KMS-11 (cell line): ENCODE measurements around the gene C20orf141.

Experiments used
- H2AFZ ChIP-seq: fragments of 200-600 bp; sonication (generic); 2 replicates; pipeline ENCODE4 v1.6.1; 2016; ENCODE audit warnings: antibody characterized with exemption, mixed run types, low read depth
- H3K27ac ChIP-seq: fragments of 200-600 bp; sonication (generic); 2 replicates; pipeline ENCODE4 v1.6.1; 2016; ENCODE audit warnings: mild to moderate bottlenecking, mixed run types
- H3K27me3 ChIP-seq: fragments of 200-600 bp; sonication (generic); 2 replicates; pipeline ENCODE4 v1.6.1; 2017; ENCODE audit warnings: mild to moderate bottlenecking, low read depth, mixed run types, moderate library complexity; ENCODE audit not compliant: insufficient read depth
- H3K36me3 ChIP-seq: fragments of 200-600 bp; sonication (generic); 2 replicates; pipeline ENCODE4 v1.6.1; 2017; ENCODE audit warnings: mild to moderate bottlenecking, mixed run types; ENCODE audit not compliant: insufficient read depth
- H3K4me1 ChIP-seq: fragments of 200-600 bp; sonication (generic); 2 replicates; pipeline ENCODE4 v1.6.1; 2016; ENCODE audit warnings: mild to moderate bottlenecking, low read depth, mixed run types; ENCODE audit not compliant: poor library complexity, severe bottlenecking
- H3K4me2 ChIP-seq: fragments of 200-600 bp; sonication (generic); 2 replicates; pipeline ENCODE4 v1.7.0; 2016; ENCODE audit warnings: mild to moderate bottlenecking, mixed run types
- H3K4me3 ChIP-seq: fragments of 200-600 bp; sonication (generic); IDR thresholded peaks from 2 replicates; pipeline ENCODE4 v1.6.1; 2017; ENCODE audit warnings: low read depth, low read length, mixed read lengths; ENCODE audit not compliant: insufficient read depth
- H3K79me2 ChIP-seq: fragments of 200-600 bp; sonication (generic); 2 replicates; pipeline ENCODE4 v1.6.1; 2016; ENCODE audit warnings: low read depth, mixed run types; ENCODE audit not compliant: insufficient read depth
- H3K9ac ChIP-seq: fragments of 200-600 bp; sonication (generic); 2 replicates; pipeline ENCODE4 v1.6.1; 2016; ENCODE audit warnings: mild to moderate bottlenecking, mixed run types
- H4K20me1 ChIP-seq: fragments of 200-600 bp; sonication (generic); 2 replicates; pipeline ENCODE4 v1.6.1; 2016; ENCODE audit warnings: mild to moderate bottlenecking, mixed run types; ENCODE audit not compliant: insufficient read depth
- TF ChIP-seq, protein P1 (sequence below): fragments of 200-600 bp; sonication (generic); conservative IDR thresholded peaks from 2 replicates; pipeline ENCODE4 v1.6.1; 2017; ENCODE audit warnings: low read depth, mild to moderate bottlenecking, antibody characterized with exemption, low read length, moderate library complexity, mixed read lengths

Gene C20orf141

DNA sequence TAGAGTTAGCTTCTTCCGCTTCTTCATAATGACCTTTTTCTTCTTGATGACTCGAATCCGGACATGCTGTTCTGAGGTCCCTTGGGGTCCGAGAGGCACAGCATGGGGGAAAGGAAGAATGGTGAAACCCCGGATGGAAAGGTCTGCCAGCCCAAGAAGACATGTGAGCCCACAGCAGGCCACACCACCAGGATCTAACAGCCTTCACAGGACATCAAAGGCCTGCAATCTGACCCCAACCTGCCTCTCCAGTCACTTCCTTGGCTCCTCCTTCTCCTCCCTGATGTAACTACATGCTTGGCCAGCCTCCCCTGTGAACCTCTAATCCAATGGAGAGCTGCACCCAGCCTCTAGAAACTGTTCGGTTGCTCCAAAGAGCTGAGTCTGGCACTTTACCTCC is 16.0 kb upstream of the C20orf141 start:
- H3K4me2 ChIP-seq, result no peak overlapping the region
- H3K4me1 ChIP-seq, result no peaks in the 10 kb centered on the region
- H3K27ac ChIP-seq, result no peak overlapping the region
- H3K27me3 ChIP-seq, result no peaks in the 10 kb centered on the region
- no peak overlapping the region for H3K4me3 ChIP-seq
- TF ChIP-seq, protein P1, sequence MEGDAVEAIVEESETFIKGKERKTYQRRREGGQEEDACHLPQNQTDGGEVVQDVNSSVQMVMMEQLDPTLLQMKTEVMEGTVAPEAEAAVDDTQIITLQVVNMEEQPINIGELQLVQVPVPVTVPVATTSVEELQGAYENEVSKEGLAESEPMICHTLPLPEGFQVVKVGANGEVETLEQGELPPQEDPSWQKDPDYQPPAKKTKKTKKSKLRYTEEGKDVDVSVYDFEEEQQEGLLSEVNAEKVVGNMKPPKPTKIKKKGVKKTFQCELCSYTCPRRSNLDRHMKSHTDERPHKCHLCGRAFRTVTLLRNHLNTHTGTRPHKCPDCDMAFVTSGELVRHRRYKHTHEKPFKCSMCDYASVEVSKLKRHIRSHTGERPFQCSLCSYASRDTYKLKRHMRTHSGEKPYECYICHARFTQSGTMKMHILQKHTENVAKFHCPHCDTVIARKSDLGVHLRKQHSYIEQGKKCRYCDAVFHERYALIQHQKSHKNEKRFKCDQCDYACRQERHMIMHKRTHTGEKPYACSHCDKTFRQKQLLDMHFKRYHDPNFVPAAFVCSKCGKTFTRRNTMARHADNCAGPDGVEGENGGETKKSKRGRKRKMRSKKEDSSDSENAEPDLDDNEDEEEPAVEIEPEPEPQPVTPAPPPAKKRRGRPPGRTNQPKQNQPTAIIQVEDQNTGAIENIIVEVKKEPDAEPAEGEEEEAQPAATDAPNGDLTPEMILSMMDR, result no peak
- H2AFZ ChIP-seq, result no peak overlapping the region
- no peak overlapping the region for H3K9ac ChIP-seq
- no peaks in the 10 kb centered on the region for H3K79me2 ChIP-seq
- H3K36me3 ChIP-seq, result no peaks in the 10 kb centered on the region
- H4K20me1 ChIP-seq, result no peaks in the 10 kb centered on the region

DNA sequence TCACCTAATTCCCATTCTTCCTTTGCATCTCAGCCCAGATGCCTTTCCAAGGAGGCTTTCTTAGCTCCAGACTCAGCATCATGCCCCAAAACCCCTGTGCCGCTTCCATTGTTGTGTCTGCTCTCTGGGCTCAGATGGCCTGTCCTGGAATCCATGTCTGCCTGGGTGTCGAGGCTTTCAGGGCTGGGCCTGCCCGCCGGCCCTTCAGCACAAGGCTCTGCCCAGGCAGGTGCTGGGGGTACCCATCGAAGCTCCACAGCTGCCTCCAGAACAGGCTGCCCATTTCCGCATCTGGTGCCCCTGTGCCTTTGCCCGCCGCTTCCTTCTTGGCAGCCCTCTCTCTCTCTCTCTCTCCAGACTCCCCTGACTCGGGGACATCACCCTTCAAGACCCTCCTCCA is 15.5 kb upstream of the C20orf141 start:
- no peaks in the 10 kb centered on the region for H3K36me3 ChIP-seq
- no peaks in the 10 kb centered on the region for H3K79me2 ChIP-seq
- no peak overlapping the region for H3K4me3 ChIP-seq
- no peak overlapping the region for H3K9ac ChIP-seq
- no peaks in the 10 kb centered on the region for H3K4me1 ChIP-seq
- H2AFZ ChIP-seq, result no peak overlapping the region
- no peaks in the 10 kb centered on the region for H4K20me1 ChIP-seq
- H3K4me2 ChIP-seq, result no peak overlapping the region
- no peaks in the 10 kb centered on the region for H3K27me3 ChIP-seq
- H3K27ac ChIP-seq, result no peak overlapping the region
- TF ChIP-seq, protein P1, result no peak

DNA sequence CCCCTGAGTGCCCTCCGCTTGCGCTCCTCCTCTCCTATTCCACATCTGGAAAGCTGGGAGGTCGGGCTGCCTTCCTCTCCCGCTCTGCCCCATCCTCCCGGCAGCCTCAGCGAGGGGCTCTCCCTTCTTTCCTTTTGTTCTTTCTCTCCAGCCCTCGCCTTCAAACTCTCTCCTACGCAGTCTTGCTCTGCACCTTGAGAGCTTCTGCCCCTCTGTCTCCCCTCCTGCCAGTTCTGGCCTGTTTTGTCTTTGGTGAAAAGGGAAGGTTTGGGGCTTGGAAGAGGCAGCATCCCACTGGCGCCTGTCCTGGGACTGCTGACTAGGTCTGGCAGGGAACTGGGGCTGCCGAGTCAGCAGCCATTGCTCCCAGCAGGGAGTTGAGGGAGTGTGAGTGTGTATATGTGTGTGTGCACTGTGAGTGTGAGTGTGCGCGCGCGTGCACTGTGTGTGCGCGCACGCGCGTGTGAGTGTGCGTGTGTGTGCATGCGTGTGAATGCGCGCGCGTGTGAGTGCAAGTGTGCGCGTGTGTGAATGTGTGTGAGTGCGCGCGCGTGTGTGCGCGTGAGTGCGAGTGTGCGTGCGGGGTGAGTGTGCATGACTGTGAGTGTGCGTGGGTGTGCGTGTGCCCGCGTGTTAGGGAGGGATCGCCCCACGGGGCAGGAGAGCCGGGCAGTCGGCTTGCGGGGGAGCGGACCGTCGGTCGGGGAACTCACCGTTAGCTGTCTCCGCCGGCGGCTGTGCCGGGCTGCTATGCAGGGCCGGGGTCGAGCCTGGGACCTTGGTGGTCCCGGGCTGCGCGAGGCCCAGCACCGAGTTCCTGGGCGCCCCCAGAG is 14.9 kb upstream of the C20orf141 start:
- H3K79me2 ChIP-seq, result no peaks in the 10 kb centered on the region
- no peak overlapping the region for H3K9ac ChIP-seq
- no peaks in the 10 kb centered on the region for H3K36me3 ChIP-seq
- H3K4me1 ChIP-seq, result no peaks in the 10 kb centered on the region
- no peaks in the 10 kb centered on the region for H4K20me1 ChIP-seq
- no peaks in the 10 kb centered on the region for H3K27me3 ChIP-seq
- no peak overlapping the region for H3K27ac ChIP-seq
- TF ChIP-seq, protein P1, result no peak
- no peak overlapping the region for H2AFZ ChIP-seq
- H3K4me3 ChIP-seq, result no peak overlapping the region
- H3K4me2 ChIP-seq, result no peak overlapping the region

DNA sequence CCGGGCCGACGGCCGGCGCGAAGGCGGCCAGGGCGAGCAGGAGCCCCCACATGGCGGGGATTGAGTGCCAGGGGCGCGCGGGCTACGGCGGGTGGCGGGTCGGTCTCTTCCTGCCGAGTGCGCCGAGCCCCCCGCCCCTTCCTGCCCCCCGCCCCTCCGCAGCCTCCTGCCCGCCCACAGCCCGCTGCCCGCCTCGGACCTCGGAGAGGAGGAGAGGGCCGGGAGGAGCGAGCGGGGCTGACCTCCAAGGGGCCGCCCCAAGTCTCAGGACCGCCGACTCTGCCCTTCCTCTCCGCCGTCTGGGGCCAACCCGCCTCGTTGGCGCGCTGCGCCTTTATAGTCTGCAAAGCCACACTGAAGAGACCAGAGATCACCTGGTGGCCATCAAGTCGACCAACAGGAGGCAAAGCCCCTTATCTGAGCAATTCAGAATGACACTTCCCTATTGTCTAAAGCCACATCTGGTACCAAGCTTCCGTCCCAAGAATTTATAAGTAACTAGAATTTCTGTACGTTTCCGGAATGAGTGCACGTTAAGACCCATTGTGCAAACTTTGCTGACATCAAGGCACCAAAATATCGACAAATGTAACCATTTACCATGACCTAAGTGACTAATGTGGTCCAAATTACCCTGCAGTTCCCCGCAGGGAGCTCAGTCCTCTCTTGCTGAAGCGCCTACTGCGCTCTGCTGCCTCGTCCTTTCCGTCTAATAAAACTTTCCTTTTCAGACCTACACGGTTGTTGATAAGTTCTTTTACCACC is 14.1 kb upstream of the C20orf141 start, which contains the start of gene CPXM1:
TSS of gene CPXM1 (minus strand) at position 107 of the 765 bp plus-strand sequence. CDS start at position 52, 55 bp downstream.
- no peaks in the 10 kb centered on the region for H3K4me1 ChIP-seq
- H4K20me1 ChIP-seq, result no peaks in the 10 kb centered on the region
- no peaks in the 10 kb centered on the region for H3K27me3 ChIP-seq
- H3K9ac ChIP-seq, result no peak within 1 kb of the TSS
- H3K36me3 ChIP-seq, result no peaks in the 10 kb centered on the region
- H3K79me2 ChIP-seq, result no peaks in the 10 kb centered on the region
- H3K4me3 ChIP-seq, result no peak within 1 kb of the TSS
- TF ChIP-seq, protein P1, result no peak
- H2AFZ ChIP-seq, result no peak within 1 kb of the TSS
- no peak within 1 kb of the TSS for H3K27ac ChIP-seq
- H3K4me2 ChIP-seq, result no peak within 1 kb of the TSS
